HS-5 (cell line): Measurements from ENCODE around the gene ASAP3.
A peak's percentile ranks its signal among the peaks of the same experiment; 100 is the strongest.

Source experiments
- DNase-seq: peaks from one replicate; pipeline ENCODE4 v3.0.0-alpha.2; 2012; ENCODE audit warnings: low read depth

The ASAP3 gene

GRCh38 chr1:23483321-23484252 lies at the start of gene ASAP3:
Gene ASAP3, minus strand, starts transcription at chr1:23484179. Its CDS starts 46 bp downstream, at chr1:23484133.
- no peak for DNase-seq

DNA sequence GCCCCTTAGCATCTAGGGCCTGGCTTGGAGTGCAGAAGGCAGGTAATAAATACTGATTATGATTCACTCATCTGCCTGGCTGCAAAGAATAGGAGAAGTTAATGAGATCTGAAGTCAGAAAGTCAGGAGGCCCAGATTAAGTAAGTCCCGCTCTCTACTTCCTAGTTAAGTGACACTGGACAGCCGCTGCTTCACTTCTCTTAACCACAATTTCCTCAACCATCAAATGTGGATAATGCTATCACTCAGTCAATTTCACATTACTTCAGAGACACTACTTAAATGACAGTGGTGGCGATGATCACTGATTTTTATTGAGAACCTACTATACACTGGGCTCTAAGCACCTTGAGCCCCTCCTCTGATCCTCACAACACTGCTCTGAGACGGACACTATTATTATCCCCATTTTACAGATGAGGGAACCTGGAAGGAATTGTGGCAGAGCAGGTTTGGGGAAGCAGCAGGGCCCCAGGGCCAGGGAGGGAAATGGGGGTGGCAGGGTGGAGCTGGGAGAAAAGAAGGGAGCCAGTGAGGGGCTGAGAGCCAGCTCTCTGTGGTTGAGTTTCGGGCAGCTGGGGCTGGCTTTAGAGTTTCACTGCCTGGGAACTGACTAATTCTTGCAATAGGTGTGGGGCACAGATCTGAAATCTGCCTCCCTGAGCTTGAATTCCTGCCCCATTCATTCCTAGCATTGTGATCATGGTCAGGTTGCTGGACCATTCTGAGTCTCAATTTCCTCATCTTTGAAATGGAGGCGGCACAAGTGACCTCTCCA lies 49.5 kb upstream of the ASAP3 start:
- no peak for DNase-seq

DNA sequence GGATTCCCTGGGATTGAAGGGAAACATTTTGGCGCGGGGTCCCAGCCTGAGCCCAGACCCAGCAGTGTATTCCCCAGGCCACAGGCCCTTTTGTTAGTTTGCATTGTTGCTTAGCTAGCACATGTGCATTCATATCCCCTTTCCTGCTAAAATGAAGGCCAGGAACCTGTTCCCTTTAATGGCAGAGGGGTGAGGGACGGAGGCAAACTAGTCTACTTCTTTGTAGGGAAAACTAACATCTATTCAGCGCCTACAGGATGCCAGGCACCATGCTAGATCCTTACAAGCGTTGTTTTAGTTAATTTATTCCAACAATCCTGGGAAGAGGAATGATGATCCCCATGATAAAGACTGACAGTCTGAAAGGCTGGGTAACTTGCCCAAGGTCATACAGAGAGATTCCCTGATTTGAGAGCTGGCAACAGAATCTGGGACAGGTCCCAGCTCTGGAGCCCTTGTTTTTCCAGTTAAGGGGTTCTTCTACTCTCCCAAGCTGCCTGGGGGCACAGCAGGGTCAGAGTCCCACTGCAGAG lies 47.6 kb upstream of the ASAP3 start:
- no peak for DNase-seq

DNA sequence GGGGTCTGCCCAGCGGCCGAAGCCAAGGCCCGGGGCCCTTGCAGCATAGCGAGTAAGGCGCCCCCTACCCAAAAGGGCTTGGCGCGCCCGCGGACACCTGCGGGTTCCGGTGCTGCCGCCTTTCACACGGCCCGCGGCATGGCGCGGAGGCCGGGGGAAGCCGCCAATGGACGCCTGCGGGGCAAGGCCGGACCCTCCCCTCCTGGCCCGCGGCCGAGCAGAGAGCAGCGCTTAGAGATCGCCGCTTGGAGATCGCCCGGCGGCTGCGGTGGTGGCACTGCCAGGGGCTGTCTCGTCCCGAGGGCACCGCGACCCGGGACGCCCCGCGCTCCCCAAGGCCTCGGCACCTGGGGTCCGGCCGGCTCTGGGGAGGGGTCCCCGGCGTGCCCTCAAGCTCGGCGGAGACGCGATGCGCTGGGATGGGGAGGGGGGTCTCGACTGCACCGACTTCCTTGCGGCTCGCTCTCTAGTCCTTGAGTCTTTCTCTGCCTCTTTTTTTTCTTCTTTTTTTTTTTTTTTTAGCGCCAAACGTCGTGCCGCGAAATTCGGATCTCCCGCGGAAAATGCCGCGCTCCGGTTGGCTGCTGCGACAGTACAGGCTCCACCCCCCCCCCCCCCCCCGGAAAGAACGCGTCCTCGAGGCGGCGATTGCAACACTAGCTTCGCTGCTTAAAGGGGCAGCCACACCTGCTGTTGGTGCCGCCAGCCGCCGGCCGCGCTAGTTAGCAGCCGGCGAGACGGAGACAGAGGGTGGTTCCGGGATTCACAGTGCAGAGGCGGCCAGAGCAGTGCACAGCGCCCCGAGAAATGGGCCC lies 47.0 kb upstream of the ASAP3 start, which contains the start of gene E2F2:
E2F2 (minus strand) TSS at position 487 of the 815 bp plus-strand sequence; CDS start at position 47, 440 bp downstream.
- DNase-seq = no peak

- no peak for DNase-seq
These were observed 46.2 kb upstream of the ASAP3 start for GRCh38 chr1:23530087-23530746.

GRCh38 chr1:23529146-23530086 lies 45.4 kb upstream of the ASAP3 start:
- no peak for DNase-seq

DNA sequence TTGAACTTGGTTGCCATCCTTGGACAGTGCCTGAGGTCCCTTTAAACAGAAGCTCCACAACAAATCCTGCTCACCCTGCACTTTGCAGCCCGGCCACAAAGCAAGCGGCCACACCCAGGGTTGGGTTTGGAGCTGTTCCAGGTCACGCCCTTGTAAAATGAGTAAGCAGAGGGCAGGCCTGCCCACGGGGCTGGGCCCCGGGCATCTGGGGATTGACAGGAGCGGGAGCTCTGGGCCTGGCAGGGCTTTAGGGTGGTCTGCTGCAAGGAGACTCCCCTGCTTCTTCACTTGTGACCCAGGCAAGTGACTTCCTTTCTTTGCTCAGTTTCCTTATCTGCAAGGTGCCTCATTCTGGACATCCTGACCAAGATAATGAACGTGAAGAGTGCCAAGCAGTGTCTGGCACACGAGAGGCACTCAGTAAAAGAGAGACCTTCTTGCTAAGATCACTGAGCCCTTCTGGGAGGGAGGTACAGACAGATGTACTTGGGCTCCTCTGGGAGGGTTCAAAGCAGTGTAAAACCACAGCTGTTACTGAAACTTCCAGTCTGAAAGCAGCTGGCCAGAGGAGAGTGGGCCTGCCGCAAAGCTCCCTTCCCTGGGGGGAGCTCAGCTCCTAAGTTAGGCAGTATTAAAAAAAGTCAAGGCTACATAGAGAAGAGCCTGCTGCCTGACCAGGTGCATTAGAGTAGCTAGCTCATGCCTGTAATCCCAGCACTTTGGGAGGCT lies 44.4 kb upstream of the ASAP3 start:
- peak; percentile 80 for DNase-seq

GRCh38 chr1:23527900-23528249 lies 43.9 kb upstream of the ASAP3 start:
- no peak for DNase-seq

DNA sequence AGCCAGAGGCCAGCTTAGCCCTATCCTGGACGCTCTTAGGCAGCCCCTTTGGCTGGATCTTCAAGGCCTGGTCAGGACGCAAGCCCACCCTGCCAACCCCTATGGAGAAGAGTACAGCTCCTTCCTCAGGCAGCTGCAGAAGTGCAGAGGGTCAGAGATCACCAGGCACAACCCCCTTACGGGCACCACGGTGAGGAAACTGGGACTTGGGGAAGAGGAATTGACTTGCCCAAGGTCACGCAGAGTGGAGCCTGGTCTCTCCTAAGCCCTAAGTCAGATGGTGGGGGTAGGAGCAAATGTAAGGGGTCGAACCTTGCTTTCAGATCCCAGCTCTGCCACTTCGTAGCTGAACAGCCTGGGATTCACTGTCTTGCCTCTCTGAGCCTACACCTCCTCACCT lies 43.4 kb upstream of the ASAP3 start:
- DNase-seq = no peak

GRCh38 chr1:23526329-23527041 lies 42.5 kb upstream of the ASAP3 start:
- DNase-seq = no peak

GRCh38 chr1:23525558-23526250 lies 41.7 kb upstream of the ASAP3 start:
- no peak for DNase-seq

GRCh38 chr1:23524716-23525401 lies 40.9 kb upstream of the ASAP3 start:
- no peak for DNase-seq

GRCh38 chr1:23524163-23524562 lies 40.2 kb upstream of the ASAP3 start:
- no peak for DNase-seq

DNA sequence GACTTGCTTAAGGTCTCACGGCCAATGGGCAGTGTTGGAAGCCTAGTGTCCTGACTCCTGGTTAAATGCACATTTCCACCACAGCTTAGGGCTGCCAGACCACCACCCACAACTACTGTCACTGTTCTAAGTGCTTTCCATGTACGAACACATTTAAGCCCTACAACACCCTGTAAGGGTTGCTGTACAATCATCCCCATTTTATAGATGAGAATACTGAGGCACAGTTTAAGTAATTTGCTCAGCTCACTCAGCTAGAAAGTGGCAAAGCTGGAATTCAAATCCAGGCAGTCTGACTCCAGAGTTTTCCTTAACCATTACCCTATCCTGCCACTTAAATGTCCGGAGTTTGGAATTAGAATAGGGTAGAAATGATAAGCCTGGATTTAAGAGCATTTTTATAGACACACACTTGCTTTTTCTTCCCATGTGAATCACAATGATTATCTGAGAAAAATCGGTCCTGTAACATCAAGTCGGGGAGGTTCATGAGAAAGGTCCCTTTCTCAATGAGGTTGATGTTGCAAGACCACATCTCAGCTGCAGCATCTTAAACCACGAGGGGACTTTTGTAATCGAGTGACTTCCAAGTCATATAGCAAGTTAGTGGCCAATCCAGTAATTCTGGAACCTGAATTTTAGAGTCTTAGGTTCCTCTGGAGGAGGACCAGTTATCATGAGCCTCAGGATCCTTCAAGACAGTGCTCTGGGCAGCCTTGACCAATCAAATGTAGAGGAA lies 38.4 kb upstream of the ASAP3 start:
- no peak for DNase-seq

DNA sequence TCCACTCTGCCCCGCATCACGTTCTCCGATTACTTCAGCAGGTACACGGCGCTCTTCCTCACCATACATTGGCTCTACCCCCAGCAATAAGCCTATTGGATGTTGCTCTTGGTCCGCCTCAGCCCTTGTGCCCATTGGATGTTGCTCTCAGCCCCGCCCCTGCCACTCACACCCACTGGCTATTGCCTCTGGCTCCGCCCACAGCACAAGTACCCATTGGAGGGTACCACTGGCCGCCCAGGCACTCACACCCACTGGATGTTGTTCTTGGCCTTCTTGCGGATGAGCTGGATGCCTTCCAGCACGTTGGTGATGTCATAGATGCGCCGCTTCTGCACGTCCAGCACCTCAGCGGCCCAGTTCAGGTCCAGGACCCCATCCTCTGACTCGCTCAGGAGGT lies 37.6 kb upstream of the ASAP3 start:
- no peak for DNase-seq

GRCh38 chr1:23517581-23517980 lies 33.6 kb upstream of the ASAP3 start:
- DNase-seq = no peak

- no peak for DNase-seq
These were observed 31.9 kb upstream of the ASAP3 start for GRCh38 chr1:23515905-23516304.
